HG02970 (cell line): ENCODE results near the gene WBP2.
"Not testable (repeated sequence)": the region's sequence is repeated elsewhere in the genome, so short reads cannot be mapped to it uniquely, and the experiment has no call there.

Source experiments
- ATAC-seq: cut with Tn5 transposase; IDR thresholded peaks from one replicate; pipeline ENCODE4 v1.9.1; 2021; ENCODE audit warnings: mild to moderate bottlenecking, moderate library complexity, moderate number of reproducible peaks; ENCODE audit not compliant: unreplicated experiment, low FRiP score

Gene WBP2

GRCh38 chr17:75869282-75870141 lies 14.4 kb upstream of the WBP2 start:
- no peak for ATAC-seq

GRCh38 chr17:75868730-75869281 lies 13.7 kb upstream of the WBP2 start:
- ATAC-seq = not testable (repeated sequence)

- ATAC-seq = not testable (repeated sequence)
Measured at GRCh38 chr17:75865404-75866188, 10.5 kb upstream of the WBP2 start.

- ATAC-seq = not testable (repeated sequence)
Measured at GRCh38 chr17:75864887-75865286, 9.8 kb upstream of the WBP2 start.

GRCh38 chr17:75864448-75864871 lies 9.3 kb upstream of the WBP2 start:
- ATAC-seq = peak; percentile 73

- ATAC-seq = no peak
Measured at GRCh38 chr17:75861927-75862317, 6.8 kb upstream of the WBP2 start.

GRCh38 chr17:75859358-75859757 lies 4.2 kb upstream of the WBP2 start:
- not testable (repeated sequence) for ATAC-seq

- ATAC-seq = no peak
Measured at GRCh38 chr17:75856062-75856756, 1.1 kb upstream of the WBP2 start.

- peak; percentile 2 for ATAC-seq
Measured at GRCh38 chr17:75854881-75855309, 240 bp downstream of the WBP2 start.

- no peak for ATAC-seq
Measured at GRCh38 chr17:75854101-75854748, 910 bp downstream of the WBP2 start.

- ATAC-seq = no peak
Measured at GRCh38 chr17:75853433-75853832, 1.7 kb downstream of the WBP2 start.

- ATAC-seq = not testable (repeated sequence)
Measured at GRCh38 chr17:75851693-75851991, 3.5 kb downstream of the WBP2 start.

- ATAC-seq = no peak
Measured at GRCh38 chr17:75850928-75851692, 4.0 kb downstream of the WBP2 start.

- no peak for ATAC-seq
Measured at GRCh38 chr17:75849724-75850123, 5.4 kb downstream of the WBP2 start.

GRCh38 chr17:75849279-75849646 lies 5.9 kb downstream of the WBP2 start:
- no peak for ATAC-seq

- no peak for ATAC-seq
Measured at GRCh38 chr17:75848523-75849278, 6.4 kb downstream of the WBP2 start.

GRCh38 chr17:75847614-75848522 lies 7.3 kb downstream of the WBP2 start:
- ATAC-seq = no peak
